NOMO-1 (cell line): ENCODE data around the gene PSMD8.
"Not testable (repeated sequence)": the region's sequence is repeated elsewhere in the genome, so short reads cannot be mapped to it uniquely, and the experiment has no call there.

ENCODE experiments used
- DNase-seq, 2 experiments: peaks; one replicate each; lab custom pipeline; 2025; ENCODE audit not compliant: unreplicated experiment in 2 of 2; lab: John Stamatoyannopoulos, UW

The PSMD8 gene

GRCh38 chr19:38374332-38375097 lies at the start of gene PSMD8:
Gene PSMD8, plus strand, starts transcription at chr19:38374571. Its CDS starts 31 bp downstream, at chr19:38374602.
- peak; percentile 99 to 100 for DNase-seq

- DNase-seq: no peak
Observed at GRCh38 chr19:38326591-38326990, 47.8 kb upstream of the PSMD8 start.

DNA sequence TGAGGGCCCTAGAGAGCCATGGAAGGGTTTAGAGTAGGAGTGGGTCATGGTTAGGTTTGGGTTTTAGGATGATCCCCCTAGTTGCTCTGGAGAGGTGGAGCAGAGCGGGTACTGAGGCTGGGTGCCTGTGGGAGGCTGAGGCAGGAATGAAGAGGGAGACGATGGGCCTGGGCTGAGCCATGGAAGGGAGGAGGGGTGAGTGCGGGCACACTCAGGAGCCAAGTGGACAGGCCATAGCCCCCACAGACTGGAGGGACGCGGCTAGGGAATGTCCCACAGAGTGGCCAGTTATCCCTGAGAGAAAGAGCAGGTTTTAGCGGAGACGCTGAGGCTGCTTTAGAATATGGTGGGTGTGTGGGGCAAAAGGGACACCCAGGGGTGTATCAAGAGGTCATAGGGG lies 44.7 kb upstream of the PSMD8 start:
- no peak for DNase-seq

- DNase-seq: no peak
Observed at GRCh38 chr19:38331728-38332127, 42.6 kb upstream of the PSMD8 start.

GRCh38 chr19:38333245-38333644 lies 41.1 kb upstream of the PSMD8 start:
- no peak for DNase-seq

- DNase-seq: peak; percentile 96 to 97
Observed at GRCh38 chr19:38335949-38336637, 38.3 kb upstream of the PSMD8 start.

GRCh38 chr19:38336638-38337359 lies 37.6 kb upstream of the PSMD8 start:
- peak; percentile 94 to 98 for DNase-seq

DNA sequence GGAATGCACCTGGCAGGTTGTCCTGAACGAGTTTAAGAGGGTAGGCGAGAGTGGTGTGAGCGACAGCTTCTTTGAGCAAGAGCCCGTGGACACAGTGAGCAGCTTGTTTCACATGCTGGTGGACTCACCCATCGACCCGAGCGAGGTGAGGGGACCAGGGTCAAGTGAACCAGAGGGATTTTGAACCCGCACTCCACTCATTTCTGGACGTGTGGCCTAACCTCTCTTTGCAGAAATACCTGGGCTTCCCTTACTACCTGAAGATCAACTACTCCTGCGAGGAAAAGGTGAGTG lies 37.1 kb upstream of the PSMD8 start:
- no peak for DNase-seq

- not testable (repeated sequence) for DNase-seq
Observed at GRCh38 chr19:38339011-38339410, 35.4 kb upstream of the PSMD8 start.

DNA sequence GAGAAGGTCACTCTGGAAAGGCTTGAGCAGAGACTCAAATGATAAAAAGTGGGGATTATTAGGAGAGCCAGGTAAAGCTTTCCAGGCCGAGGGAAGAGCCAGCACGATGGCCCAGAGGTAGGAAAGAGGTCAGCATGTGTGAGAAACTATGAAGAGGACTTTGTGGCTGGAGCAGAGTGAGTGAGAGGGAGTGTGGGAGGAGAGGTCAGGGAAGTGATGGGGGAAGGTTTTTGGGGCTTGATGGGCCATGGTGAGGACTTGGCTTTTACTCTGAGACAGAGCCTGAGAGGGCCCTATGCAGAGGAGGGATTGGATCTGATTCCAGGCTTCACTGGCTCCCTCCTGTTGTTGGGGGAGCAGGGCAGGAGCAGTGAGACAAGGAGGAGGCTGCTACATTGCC lies 33.4 kb upstream of the PSMD8 start:
- no peak for DNase-seq

GRCh38 chr19:38346837-38347236 lies 27.5 kb upstream of the PSMD8 start:
- DNase-seq: no peak

DNA sequence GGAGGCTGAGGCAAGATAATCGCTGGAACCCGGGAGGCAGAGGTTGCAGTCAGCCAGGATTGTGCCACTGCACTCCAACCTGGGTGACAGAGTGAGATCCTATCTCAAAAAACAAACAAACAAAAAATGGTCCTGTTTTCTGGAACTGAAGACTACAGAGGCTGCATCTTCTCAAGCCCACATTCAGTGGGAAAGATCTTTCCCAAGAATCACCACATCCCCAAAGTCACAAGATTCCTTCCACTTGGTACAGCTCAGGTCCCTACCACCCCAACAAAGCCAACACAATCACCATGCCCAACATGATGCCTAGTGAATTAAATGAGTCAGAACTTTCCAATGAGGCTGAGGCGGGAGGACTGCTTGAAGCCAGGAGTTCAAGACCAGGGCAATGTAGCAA lies 23.5 kb upstream of the PSMD8 start:
- no peak for DNase-seq

GRCh38 chr19:38351865-38352395 lies 22.4 kb upstream of the PSMD8 start:
- no peak for DNase-seq

DNA sequence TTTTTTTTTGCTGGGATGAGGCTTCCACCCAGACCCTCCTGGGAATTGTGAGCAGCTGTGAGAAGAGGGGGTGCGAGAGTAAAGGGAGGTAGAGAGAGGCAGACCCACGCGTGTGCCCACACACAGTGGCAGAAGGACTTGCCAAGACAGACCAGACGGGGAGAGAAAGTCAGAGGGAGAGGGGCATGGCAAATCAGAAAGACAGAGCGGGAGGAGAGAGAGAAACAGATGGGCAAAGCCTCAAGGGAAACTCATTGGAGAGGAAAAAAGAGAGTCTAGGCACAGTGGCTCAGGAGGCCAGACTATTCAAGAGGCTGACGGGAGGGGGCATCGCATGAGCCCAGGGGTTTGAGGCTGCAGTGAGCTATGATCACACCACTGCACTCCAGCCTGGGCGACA lies 21.8 kb upstream of the PSMD8 start:
- no peak for DNase-seq

DNA sequence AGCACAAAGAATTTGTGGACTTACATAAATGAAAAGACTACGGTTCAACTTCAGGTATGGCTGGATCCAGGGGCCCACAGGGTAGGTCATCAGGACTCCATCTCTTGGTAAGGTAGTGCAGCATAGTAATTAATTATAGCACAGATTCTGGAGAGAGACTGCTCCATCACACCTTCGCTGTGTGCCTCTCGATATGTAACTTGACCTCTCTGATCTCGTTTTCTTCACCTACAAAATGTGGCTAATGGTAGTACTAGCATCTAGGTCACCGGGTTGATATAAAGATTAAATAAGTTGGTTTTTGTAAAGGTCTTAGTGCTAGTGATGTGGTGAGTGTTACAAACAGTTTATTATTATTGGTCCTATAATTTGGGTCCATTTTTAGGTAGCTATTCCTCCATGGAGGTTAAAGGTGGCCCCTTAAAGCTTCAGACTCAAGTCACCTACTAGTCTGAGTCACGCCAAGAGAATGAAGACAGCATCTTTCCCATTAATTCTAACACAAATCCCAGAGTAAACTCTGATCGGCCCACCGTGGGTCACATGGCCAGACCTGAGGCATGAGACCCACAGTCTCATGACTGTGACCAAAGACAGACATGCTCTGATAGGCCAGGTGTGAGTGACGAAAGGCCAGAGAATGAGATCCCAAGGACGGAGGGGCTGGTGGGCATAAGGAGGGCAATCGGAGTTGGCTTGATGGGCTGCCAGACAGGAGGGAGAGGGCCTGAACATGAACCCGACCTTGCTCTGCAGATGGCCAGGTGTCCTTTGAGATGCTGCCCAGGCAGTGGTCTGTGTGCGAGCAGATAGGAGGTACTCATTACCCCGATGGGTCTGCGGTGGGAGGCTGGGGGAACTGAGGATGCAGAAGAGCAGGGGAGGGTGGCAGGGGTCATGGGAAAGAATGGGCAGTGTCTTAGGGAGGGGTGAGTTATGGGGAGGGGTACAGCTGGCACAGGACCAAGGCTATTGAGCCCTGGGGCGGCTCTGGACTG lies 18.3 kb upstream of the PSMD8 start:
- no peak for DNase-seq

DNA sequence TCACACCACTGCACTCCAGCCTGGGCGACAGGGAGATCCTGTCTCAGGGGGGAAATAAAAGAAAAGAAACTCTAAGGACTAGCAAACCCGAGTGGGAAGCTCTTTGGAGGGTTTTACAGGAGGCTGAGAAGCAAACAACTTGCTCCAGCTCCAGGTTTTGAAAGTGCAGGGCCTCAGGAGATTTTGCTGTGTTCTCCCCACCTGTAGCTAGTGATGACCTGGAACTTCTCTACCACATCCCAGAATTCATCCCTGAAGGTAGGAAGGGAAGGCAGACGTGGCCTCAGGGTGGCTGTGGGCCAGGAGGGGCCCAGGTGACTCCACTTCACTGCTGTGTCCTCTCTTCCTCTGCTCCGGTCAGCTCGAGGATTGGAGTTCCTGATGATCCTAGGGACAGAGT lies 16.3 kb upstream of the PSMD8 start:
- DNase-seq: no peak

GRCh38 chr19:38359242-38360021 lies 14.9 kb upstream of the PSMD8 start:
- DNase-seq: no peak

DNA sequence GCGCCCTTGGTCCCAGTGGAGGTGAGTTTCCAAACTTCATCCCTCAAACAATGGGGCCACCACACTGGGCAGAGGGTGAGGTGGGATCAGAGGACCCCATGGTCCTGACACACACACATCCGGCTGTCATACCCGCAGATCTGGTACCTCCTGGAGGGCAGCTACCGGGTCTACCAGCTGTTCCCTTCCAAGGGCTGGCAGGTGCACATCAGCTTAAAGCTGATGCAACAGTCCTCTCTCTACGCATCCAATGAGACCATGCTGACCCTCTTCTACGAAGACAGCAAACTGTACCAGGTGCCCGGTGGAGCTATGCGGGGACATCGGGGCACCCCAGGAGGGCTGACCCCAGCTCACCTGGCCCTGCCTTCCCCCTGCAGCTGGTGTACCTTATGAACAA lies 14.0 kb upstream of the PSMD8 start:
- no peak for DNase-seq

DNA sequence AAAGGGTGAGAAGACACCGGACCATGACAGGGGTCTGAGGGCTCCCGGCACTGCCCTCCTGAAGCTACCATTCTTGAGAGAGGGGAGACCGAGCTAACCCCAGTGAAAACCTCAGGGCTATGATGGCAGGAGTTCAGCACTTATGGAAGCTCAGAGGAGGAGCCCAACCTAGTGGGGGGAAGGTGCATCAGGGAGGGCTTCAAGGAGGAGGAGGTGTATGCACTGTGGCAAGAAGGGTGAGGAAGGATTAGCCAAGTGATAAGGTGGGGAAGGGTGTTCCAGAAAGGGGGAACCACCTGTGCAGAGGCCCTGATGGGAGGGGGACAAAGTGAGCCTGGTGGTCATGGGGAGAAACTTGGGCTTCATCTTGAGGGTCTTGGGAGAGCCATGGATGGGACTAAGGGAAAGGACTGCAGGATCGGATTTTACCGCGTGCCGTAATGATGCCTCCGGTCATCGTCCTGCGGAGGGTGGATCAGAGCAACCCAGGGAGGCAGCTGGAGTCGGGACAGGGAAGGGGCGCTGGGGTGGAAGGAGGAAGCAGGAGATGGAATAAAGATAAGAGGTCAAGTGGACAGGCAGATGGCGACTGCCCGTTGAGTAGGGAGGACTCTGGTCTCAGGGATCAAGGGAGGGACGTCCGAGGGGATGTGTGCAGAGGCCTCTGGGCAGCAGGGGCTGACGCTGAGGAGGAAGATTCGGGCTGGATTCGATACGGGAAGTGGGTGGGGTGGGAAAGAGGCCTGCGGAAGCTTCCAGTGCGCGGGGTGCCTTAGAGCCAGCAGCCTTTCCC lies 13.3 kb upstream of the PSMD8 start:
- DNase-seq: no peak
